KMS-11 (cell line): ENCODE measurements around the gene ASCC1.

Experiments used
- H2AFZ ChIP-seq: fragments of 200-600 bp; sonication (generic); 2 replicates; pipeline ENCODE4 v1.6.1; 2016; ENCODE audit warnings: antibody characterized with exemption, mixed run types, low read depth
- H3K27ac ChIP-seq: fragments of 200-600 bp; sonication (generic); 2 replicates; pipeline ENCODE4 v1.6.1; 2016; ENCODE audit warnings: mild to moderate bottlenecking, mixed run types
- H3K27me3 ChIP-seq: fragments of 200-600 bp; sonication (generic); 2 replicates; pipeline ENCODE4 v1.6.1; 2017; ENCODE audit warnings: mild to moderate bottlenecking, low read depth, mixed run types, moderate library complexity; ENCODE audit not compliant: insufficient read depth
- H3K36me3 ChIP-seq: fragments of 200-600 bp; sonication (generic); 2 replicates; pipeline ENCODE4 v1.6.1; 2017; ENCODE audit warnings: mild to moderate bottlenecking, mixed run types; ENCODE audit not compliant: insufficient read depth
- H3K4me1 ChIP-seq: fragments of 200-600 bp; sonication (generic); 2 replicates; pipeline ENCODE4 v1.6.1; 2016; ENCODE audit warnings: mild to moderate bottlenecking, low read depth, mixed run types; ENCODE audit not compliant: poor library complexity, severe bottlenecking
- H3K4me2 ChIP-seq: fragments of 200-600 bp; sonication (generic); 2 replicates; pipeline ENCODE4 v1.7.0; 2016; ENCODE audit warnings: mild to moderate bottlenecking, mixed run types
- H3K4me3 ChIP-seq: fragments of 200-600 bp; sonication (generic); IDR thresholded peaks from 2 replicates; pipeline ENCODE4 v1.6.1; 2017; ENCODE audit warnings: low read depth, low read length, mixed read lengths; ENCODE audit not compliant: insufficient read depth
- H3K79me2 ChIP-seq: fragments of 200-600 bp; sonication (generic); 2 replicates; pipeline ENCODE4 v1.6.1; 2016; ENCODE audit warnings: low read depth, mixed run types; ENCODE audit not compliant: insufficient read depth
- H3K9ac ChIP-seq: fragments of 200-600 bp; sonication (generic); 2 replicates; pipeline ENCODE4 v1.6.1; 2016; ENCODE audit warnings: mild to moderate bottlenecking, mixed run types
- H4K20me1 ChIP-seq: fragments of 200-600 bp; sonication (generic); 2 replicates; pipeline ENCODE4 v1.6.1; 2016; ENCODE audit warnings: mild to moderate bottlenecking, mixed run types; ENCODE audit not compliant: insufficient read depth
- TF ChIP-seq, protein P1 (sequence below): fragments of 200-600 bp; sonication (generic); conservative IDR thresholded peaks from 2 replicates; pipeline ENCODE4 v1.6.1; 2017; ENCODE audit warnings: low read depth, mild to moderate bottlenecking, antibody characterized with exemption, low read length, moderate library complexity, mixed read lengths

Gene ASCC1

DNA sequence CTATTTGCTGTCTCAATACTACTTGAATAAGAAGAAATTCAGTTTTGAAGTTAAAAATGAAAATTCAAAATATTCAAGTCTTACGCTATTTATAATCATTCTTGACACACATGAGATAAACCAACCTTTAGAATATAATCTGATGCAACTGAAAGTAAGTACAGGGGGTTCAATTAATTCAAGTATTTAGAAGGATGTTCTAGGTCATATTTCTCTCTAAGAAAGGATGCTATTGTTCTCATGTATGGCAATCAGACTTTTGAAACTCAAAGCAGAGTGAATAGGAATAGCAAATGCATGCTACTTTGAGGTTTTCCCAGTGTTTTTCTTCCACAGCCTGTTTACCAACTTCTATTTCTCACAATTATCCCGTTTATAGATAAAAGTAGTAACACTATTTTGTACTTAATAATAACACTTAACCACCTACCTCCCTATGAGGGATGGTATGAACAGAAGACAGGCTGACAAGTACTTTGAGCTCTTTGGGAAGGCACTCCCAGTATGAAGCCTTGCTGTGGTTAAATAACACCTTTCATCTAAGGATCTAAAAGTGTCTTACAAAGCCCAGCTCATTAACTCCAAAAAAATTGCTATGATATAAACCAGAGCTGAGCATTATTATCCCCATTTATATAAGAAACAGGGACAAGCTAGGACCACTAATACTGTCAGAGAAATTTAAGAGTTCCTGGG lies 109.8 kb downstream of the ASCC1 start:
- no peak overlapping the region for H3K27ac ChIP-seq
- H3K27me3 ChIP-seq: no peaks in the 10 kb centered on the region
- no peaks in the 10 kb centered on the region for H3K79me2 ChIP-seq
- no peak overlapping the region for H3K4me2 ChIP-seq
- H3K36me3 ChIP-seq: no peaks in the 10 kb centered on the region
- no peak overlapping the region for H2AFZ ChIP-seq
- H4K20me1 ChIP-seq: no peaks in the 10 kb centered on the region
- H3K4me1 ChIP-seq: peaks cover 7% of the 10 kb centered on the region
- H3K9ac ChIP-seq: no peak overlapping the region
- H3K4me3 ChIP-seq: no peak overlapping the region
- TF ChIP-seq, protein P1, sequence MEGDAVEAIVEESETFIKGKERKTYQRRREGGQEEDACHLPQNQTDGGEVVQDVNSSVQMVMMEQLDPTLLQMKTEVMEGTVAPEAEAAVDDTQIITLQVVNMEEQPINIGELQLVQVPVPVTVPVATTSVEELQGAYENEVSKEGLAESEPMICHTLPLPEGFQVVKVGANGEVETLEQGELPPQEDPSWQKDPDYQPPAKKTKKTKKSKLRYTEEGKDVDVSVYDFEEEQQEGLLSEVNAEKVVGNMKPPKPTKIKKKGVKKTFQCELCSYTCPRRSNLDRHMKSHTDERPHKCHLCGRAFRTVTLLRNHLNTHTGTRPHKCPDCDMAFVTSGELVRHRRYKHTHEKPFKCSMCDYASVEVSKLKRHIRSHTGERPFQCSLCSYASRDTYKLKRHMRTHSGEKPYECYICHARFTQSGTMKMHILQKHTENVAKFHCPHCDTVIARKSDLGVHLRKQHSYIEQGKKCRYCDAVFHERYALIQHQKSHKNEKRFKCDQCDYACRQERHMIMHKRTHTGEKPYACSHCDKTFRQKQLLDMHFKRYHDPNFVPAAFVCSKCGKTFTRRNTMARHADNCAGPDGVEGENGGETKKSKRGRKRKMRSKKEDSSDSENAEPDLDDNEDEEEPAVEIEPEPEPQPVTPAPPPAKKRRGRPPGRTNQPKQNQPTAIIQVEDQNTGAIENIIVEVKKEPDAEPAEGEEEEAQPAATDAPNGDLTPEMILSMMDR: no peak

DNA sequence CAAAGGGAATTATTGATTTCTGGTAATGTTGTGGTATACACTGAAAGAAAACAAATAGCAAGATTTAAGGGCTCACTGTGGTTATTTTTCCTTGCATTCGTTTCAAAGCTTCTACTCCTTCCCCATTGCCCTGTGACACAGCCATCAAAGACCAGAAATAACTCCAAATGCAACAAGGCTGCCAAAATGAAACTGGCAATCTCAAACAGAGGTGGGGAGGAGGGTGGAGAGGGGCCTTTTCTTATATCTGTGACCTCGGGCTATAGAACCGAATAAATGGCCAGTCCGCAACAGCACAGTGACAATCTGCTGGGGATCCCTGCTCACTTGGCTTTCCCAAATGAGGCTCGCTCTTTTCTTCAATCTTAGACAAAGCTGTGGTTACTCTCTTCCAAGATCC lies 110.4 kb downstream of the ASCC1 start:
- Histone ChIP-seq H3K27me3 (no peaks in the 10 kb centered on the region), H3K27ac (no peak overlapping the region), H3K4me2 (no peak overlapping the region), H2AFZ (no peak overlapping the region), H3K9ac (no peak overlapping the region), H4K20me1 (no peaks in the 10 kb centered on the region), H3K4me1 (peaks cover 7% of the 10 kb centered on the region), H3K79me2 (no peaks in the 10 kb centered on the region), H3K36me3 (no peaks in the 10 kb centered on the region), H3K4me3 (no peak overlapping the region)
- TF ChIP-seq, protein P1: no peak

DNA sequence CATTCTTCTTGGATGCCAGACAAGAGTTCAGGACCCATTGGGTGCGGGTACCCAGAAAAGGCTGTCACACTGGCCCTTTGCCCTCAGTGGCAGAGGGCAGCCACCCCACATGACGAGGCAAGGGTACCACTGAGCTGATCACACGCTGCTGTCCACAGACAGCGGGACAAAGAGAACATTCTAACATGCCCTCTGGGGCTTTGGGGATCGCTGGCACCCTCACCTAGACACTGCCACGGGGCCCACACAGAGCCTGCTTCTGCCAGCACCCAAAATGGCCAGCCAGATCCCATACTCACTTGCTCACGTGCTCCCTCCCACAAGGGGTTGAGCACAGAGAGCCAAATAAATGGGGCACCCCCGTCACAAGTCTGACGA lies 111.0 kb downstream of the ASCC1 start:
- Histone ChIP-seq H3K9ac (no peak overlapping the region), H3K27ac (no peak overlapping the region), H3K4me1 (peaks cover 6% of the 10 kb centered on the region), H3K4me3 (no peak overlapping the region), H3K79me2 (no peaks in the 10 kb centered on the region), H3K36me3 (no peaks in the 10 kb centered on the region), H4K20me1 (no peaks in the 10 kb centered on the region), H3K4me2 (no peak overlapping the region), H2AFZ (no peak overlapping the region), H3K27me3 (no peaks in the 10 kb centered on the region)
- TF ChIP-seq, protein P1: no peak

DNA sequence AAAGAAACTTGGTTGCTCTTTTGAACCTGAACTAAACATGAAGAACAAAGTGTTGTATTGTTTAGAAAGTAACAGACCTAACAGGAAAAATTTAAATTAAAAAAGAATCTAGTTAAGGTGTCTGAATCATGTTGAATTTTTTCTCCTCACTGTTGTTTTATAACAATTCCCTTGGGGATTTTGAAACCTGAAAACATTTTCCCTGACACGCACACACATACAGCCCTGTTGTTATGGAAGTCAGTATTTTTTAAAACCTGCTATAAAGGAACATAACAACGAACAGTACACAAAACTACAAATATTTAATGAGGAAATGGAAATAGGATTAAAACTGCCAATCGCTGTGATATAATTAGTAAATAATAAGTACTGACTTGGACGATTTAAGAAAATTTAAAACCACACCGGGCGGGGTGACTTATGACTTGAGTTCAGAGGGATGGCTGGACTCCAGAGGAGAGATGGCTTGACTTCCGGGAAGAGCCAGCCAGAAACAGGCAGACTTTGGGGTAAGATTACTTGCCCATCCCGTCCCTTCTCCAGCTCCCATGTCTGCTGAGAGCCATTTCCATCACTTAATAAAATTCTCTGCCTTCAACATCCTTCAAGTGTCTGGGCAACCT lies 111.5 kb downstream of the ASCC1 start:
- Histone ChIP-seq H3K27me3 (no peaks in the 10 kb centered on the region), H3K36me3 (no peaks in the 10 kb centered on the region), H2AFZ (no peak overlapping the region), H3K9ac (no peak overlapping the region), H3K4me2 (no peak overlapping the region), H3K79me2 (no peaks in the 10 kb centered on the region), H3K4me3 (no peak overlapping the region), H4K20me1 (no peaks in the 10 kb centered on the region), H3K4me1 (peaks cover under 1% of the 10 kb centered on the region), H3K27ac (no peak overlapping the region)
- TF ChIP-seq, protein P1: no peak
